GM23248 (cell line): ENCODE results near the gene TM4SF18.

ENCODE experiments used
- EZH2 ChIP-seq: fragments of 200-600 bp; sonication (generic); IDR thresholded peaks from 2 replicates; pipeline ENCODE4 v1.6.1; 2018; ENCODE audit warnings: antibody characterized with exemption, mild to moderate bottlenecking; ENCODE audit not compliant: insufficient read depth, poor library complexity, severe bottlenecking
- EZH2phosphoT487 ChIP-seq: fragments of 200-600 bp; sonication (generic); IDR thresholded peaks from 2 replicates; pipeline ENCODE4 v1.6.1; 2018; ENCODE audit warnings: antibody characterized with exemption, moderate library complexity, mild to moderate bottlenecking, low read depth; ENCODE audit not compliant: insufficient read depth

GRCh38 chr3:149356630-149357029, 23.2 kb upstream of the TM4SF18 start:
- TF ChIP-seq EZH2phosphoT487 = no peak
- no peak for TF ChIP-seq EZH2
